H1 (cell line): ENCODE measurements around the gene KRT27. TPM values are rescaled to one million over a fixed set of nuclear protein-coding genes. Genes with fewer than 3 reads are reported as not detected.

Source experiments
- polyA plus RNA-seq, 7 experiments: library from polyadenylated mRNA; depleted of rRNA in 3 of 7; stranded (reverse) in 5 of 7; unstranded in 2 of 7; fragments of >200 nt in 5 of 7; fragments of 200-250 nt in 2 of 7; gene quantifications; 1 replicate in 5 of 7; 2 replicates in 1 of 7; 4 replicates in 1 of 7; pipeline versions ENCODE4 v1.2.1 to v1.2.3, GENCODE V29; 2011 to 2013; ENCODE audit warnings: missing spikeins in 2 of 7, mixed read lengths in 2 of 7
- total RNA-seq: library from RNA; stranded (reverse); fragmentation: NEBNext Ultra II Directional; extraction: Animal tissue kit (Norgen Biotek cat#: 25700); gene quantifications from 2 replicates; pipeline ENCODE4 v1.2.1, GENCODE V29; 2021
- TF ChIP-seq, protein P1 (sequence below): IDR thresholded peaks from 2 replicates; pipeline ENCODE4 v1.6.1; 2011; ENCODE audit warnings: low read depth, mild to moderate bottlenecking, low read length; ENCODE audit not compliant: insufficient read depth

Gene KRT27
- total and polyA plus RNA-seq, 2 of the 8 experiments (the other 6 are each of a cell fraction or from before 2014, with no cell fraction given), result not detected

- TF ChIP-seq, protein P1, sequence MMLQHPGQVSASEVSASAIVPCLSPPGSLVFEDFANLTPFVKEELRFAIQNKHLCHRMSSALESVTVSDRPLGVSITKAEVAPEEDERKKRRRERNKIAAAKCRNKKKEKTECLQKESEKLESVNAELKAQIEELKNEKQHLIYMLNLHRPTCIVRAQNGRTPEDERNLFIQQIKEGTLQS, result no peak
- TF ChIP-seq, all 59 proteins: peak for 0
Observed at GRCh38 chr17:40777459-40777858, 4.9 kb downstream of the KRT27 start (continued).
